Left renal cortex interstitium (tissue), 4 donors: Measurements from ENCODE around the gene FHAD1. TPM values are rescaled to one million over a fixed set of nuclear protein-coding genes. Genes with fewer than 3 reads are reported as not detected.

Experiments used
- DNase-seq, 4 donors: peaks; one replicate each; pipeline ENCODE4 v3.0.0-alpha.2; 2013; ENCODE audit warnings: low read depth in 4 of 4, low spot score in 2 of 4, missing footprints in 1 of 4
- polyA plus RNA-seq, 4 donors: library from polyadenylated mRNA; unstranded; fragments of 120-200 nt; gene quantifications; one replicate each; pipeline ENCODE4 v1.2.1, GENCODE V29; 2013; ENCODE audit not compliant: insufficient read length in 4 of 4

Gene FHAD1
- polyA plus RNA-seq, 4 donors, result 2.2 to 5.3 (median 4.4) TPM

DNA sequence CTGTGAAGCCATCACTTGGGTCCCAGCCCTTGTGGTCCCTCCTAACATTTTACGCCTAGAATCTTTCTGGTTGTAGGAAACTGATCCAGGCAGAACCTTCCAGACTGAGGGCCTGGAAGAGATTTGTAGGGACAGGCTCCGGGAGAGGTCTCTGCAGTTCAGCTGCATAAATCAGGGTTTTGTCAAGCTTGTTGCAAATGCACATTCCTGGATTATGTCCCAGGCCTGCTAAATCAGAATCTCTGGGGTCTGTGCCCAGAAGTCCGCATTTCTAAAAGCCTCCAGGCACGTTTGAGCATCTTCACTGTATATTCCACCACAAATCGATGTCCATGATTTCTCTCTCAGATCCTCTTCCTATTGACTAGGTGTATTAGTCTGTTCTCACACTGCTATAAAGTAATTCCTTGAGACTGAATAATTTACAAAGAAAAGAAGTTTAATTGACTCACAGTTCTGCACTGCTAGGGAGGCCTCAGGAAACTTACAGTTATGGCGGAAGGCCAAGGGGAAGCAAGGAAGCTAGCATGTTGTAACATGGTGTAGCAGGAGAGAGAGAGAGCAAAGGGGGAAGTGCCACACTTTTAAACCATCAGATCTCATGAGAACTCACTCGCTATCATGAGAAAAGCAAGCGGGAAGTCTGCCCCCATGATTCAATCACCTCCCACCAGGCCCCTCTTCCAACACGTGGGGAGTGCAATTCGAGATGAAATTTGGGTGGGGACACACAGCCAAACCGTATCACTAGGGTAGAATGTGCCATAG is 1.2 kb upstream of the FHAD1 start:
- no peak for DNase-seq

- DNase-seq, result no peak
Measured at GRCh38 chr1:15248216-15248615, 1.2 kb downstream of the FHAD1 start.

GRCh38 chr1:15249081-15249480 is 2.1 kb downstream of the FHAD1 start:
- no peak for DNase-seq

GRCh38 chr1:15251857-15252835 is 5.1 kb downstream of the FHAD1 start:
- DNase-seq, result no peak

GRCh38 chr1:15254559-15254958 is 7.5 kb downstream of the FHAD1 start:
- DNase-seq, result no peak

DNA sequence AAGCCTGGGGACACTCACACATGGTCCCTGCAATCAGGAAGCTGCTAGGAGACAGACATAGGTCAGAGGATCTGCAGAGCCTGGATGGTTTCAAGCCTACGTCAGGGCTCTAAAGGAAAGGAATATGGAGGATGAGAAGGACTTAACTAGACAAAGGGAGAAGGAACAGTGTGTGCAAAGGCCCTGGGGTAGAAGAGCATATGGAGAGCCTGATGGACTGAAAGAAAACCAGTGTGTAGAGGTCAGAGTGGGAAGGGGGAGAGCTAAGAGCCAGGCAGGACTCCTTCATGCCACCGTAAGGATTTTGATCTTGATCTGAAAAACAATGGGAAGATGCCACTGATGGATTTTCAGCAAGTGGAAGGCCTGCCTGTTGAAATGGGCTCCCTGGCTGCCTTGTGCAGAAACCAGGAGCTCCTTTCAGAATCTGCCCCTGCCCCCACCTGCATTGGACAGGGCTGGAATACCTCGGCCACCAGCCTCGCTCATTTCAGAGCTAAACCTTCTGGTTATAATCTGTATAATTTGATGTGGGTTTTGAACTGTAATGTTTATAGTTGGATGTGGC is 8.6 kb downstream of the FHAD1 start:
- no peak for DNase-seq

DNA sequence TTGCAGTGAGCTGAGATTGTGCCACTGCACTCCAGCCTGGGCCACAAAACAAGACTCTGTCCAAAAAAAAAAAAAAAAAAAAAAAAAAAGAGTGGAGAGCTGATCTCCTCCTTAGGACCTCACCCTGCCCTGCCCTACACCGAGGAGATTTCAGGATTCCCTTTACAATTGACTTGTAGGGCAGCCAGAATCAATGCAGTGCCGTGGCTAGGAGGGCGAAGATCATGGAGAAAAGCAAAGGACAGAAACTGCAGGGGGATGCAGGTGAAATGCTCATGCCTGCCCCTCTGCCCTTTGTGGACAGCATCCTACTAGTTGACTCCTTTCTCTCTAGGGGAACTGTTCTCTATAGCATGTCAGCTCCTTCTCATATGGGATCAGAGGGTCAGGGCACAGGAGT is 9.6 kb downstream of the FHAD1 start:
- DNase-seq, result no peak

DNA sequence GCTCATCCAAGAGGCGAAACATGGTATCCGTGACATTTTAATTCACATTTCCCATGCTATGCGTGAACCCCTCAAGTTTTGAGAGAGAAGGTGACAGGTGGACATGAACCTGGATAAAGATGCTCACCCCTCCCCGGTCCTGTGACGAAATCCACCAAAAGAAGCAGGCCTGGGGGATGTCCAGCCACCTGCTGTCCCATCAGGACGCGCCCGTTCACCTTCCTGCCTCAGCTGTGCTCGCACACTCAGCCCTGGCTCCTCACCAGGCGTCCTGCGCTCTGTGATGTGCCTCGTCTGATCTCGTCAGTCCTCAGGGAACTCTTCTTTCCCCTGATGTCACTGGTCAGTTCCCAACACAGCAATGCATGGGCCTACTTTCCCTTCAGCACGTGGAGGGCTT is 10.3 kb downstream of the FHAD1 start:
- no peak for DNase-seq

DNA sequence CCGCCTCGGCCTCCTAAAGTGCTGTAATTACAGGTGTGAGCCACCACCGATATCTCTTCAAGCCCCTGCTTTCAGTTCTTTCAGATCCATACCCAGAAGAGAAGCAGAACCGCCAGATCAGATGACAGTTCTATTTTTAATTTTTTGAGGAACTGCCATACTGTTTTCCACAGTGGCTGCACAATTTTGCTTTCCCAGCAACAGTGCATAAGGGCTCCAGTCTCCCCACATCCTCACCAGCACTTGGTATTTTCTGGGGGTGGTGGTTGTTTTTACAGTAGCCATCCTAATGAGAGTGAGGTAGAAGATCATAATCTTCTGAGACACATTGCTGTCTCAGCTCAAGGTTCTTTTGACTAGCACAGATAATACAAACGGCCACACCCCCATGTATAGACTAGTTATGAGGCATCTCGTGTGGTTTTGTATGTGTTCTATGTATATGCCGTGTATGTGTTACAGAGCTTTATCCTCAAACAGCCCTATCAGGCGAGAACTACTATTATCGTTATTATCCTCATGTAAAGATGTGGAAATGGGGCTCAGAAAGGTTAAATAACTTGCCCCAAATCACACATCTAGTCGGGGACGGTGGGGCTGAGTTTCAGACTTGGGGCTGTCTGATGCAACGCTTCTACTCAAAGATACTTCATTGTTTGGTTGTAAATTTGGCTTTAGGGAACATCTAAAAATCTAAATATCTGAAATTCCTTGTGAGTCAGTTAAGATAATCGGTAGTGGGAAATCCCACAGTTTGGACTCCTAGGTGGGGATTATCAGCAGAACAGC is 12.0 kb downstream of the FHAD1 start:
- no peak for DNase-seq

- no peak for DNase-seq
Measured at GRCh38 chr1:15259622-15260007, 12.6 kb downstream of the FHAD1 start.

DNA sequence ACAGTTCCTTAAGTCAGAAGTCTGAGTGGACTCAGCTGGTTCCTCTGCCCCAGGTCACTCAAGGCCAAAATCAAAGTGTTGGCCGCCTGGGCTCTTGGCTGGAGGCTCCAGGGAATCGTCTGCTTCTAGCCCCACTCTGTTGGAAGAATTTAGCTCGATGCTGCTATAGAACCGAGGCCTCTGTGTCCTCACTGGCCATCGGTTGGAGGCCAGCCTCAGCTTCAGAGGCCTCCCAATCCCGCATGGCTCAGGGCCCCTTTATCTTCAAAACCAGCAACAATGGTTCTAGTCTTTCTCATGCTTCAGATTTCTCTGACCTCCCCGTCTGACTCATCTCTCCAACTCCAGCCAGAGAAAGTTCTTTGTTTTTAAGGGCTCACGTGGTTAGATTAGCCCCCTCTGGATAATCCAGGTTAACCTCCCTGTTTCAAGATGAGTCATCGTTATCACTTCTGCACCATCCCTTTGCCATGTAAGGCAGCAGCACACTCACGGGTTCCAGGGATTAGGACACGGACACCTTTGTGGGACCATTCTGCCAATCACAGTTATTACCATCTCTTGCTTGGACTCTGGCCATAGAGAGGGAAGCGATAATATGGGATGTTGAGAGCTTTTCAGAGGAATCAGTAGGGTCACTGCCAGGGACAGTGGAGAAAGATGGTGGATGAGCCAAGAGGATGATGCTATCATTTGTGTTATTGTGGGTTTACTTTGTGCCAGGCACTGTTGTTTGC is 13.6 kb downstream of the FHAD1 start:
- DNase-seq, result no peak

GRCh38 chr1:15261155-15262002 is 14.4 kb downstream of the FHAD1 start:
- no peak for DNase-seq

DNA sequence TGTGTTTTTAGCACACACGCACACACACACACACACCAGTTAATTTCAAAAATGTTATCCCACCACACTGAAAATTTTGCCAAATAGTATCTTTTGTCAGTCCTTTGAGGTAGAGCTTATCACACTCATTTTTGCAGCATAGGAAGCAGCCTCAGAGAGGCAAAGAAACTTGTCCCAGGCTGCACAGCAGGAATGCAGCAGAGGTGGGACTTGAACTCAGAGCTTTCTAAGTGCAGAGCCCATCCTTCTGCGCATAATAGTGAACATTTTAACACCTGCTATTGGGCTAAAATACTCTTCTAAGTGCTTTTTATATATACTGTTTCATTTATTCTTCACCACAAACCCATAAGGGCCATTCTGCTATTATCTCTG is 15.0 kb downstream of the FHAD1 start:
- DNase-seq, result no peak

- DNase-seq, result no peak
Measured at GRCh38 chr1:15262706-15263105, 15.7 kb downstream of the FHAD1 start.

DNA sequence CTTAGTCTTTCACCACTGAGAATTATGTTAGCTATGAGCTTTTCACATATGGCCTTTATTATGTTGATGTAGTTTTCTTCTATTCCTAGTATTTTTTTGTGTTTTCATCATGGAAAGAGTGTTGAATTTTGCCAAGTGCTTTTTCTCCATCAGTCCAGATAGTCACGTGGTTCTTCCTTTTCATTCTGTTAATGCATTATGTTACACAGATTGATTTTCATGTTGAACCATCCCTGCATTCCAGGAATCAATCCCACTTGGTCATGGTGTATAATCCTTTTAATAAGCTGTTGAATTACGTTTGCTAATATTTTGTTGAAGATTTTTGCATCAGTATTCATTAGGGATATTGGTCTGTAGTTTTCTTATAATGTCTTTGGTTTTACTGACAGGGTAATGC is 17.7 kb downstream of the FHAD1 start:
- DNase-seq, result no peak

GRCh38 chr1:15271196-15271595 is 24.2 kb downstream of the FHAD1 start:
- DNase-seq, result no peak

DNA sequence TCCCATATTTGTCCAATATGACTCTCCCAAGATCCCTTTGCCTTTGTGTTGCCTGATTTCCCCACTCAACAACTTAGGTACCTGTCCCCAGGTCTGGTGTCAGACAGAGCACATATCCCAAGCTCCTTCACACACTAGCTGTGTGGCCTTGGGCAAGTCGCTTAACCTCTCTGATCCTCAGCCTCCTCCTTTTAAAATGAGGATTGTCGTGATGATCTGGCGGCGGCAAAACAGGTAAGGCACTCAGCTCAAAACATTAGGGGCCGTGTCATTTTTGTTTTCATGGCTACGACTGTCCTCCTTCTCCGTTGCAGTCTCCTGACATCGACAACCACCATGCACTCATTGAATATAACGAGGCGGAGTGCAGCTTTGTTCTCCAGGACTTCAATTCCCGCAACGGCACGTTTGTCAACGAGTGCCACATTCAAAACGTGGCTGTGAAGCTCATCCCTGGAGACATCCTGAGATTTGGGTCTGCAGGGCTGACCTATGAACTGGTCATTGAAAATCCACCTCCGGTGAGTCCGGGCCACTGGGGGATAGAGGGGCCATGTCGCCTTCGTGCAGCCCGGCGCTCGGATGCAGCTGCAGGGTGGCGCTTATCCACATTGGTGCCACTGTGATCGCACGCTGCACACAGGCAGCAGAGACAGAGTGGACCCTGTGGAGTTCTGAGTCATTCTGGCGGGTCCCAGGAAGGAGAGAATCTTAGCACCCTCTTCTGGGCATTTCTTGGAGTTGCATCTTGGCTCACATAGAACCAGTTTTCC is 25.2 kb downstream of the FHAD1 start:
- DNase-seq, result peak; percentile 41 to 72 (median 50)

DNA sequence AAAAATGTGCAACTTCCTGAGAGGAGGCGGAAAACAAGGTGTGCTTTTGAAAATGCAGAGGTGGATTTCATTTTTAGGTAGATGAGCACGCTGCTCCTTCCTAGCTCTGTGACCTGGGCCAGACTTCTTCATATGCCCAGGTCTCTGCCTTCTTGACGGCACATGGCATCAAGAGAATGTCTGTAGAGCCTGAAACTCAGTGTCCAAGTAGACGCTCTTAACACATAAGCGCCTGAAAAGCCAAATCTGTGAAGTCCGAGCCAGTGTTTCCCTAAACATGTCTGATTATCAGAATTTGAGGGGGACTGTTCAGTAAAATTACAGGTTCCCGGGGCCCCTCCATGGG is 25.7 kb downstream of the FHAD1 start:
- DNase-seq, result no peak
